HL-60 (cell line): ENCODE data around the gene TM4SF1.

Source experiments
- DNase-seq, 2 experiments: peaks; one replicate each; pipeline ENCODE4 v3.0.0-alpha.2; 2010 to 2020; ENCODE audit warnings: low read depth in 1 of 2, low spot score in 1 of 2
- H3K27ac ChIP-seq: fragments of 250-450 bp; sonication (Bioruptor Pico); replicated peaks from 2 replicates; pipeline ENCODE4 v1.5.1; 2020; ENCODE audit warnings: mild to moderate bottlenecking, moderate library complexity
- H3K27me3 ChIP-seq: fragments of 250-450 bp; sonication (Bioruptor Pico); 2 replicates; pipeline ENCODE4 v1.5.1; 2021; ENCODE audit warnings: mild to moderate bottlenecking, moderate library complexity; ENCODE audit not compliant: insufficient read depth, poor library complexity, severe bottlenecking
- H3K4me3 ChIP-seq: replicated peaks from 2 replicates; pipeline ENCODE4 v1.5.1; 2011; ENCODE audit warnings: mild to moderate bottlenecking, control low read depth, low read length; ENCODE audit not compliant: insufficient read depth
- CTCF ChIP-seq: IDR thresholded peaks from one replicate; pipeline ENCODE4 v1.5.1; 2011; ENCODE audit warnings: low read length, control low read depth, inconsistent platforms; ENCODE audit not compliant: insufficient read depth
- GABPA ChIP-seq: IDR thresholded peaks from 2 replicates; pipeline ENCODE4 v1.6.1; 2012; ENCODE audit warnings: low read depth
- POLR2AphosphoS5 ChIP-seq: IDR thresholded peaks from 2 replicates; pipeline ENCODE4 v1.6.1; 2012; ENCODE audit warnings: low read depth
- REST ChIP-seq: IDR thresholded peaks from 2 replicates; pipeline ENCODE4 v1.6.1; 2012; ENCODE audit warnings: low read depth; ENCODE audit not compliant: insufficient replicate concordance
- SPI1 ChIP-seq: IDR thresholded peaks from 2 replicates; pipeline ENCODE4 v1.6.1; 2012; ENCODE audit warnings: low read depth, mild to moderate bottlenecking, borderline replicate concordance

Gene TM4SF1

GRCh38 chr3:149386299-149386606 is 8.8 kb upstream of the TM4SF1 start:
- Histone ChIP-seq H3K4me3 (no peak overlapping the region), H3K27ac (no peak overlapping the region), H3K27me3 (no peaks in the 10 kb centered on the region)
- no peak for TF ChIP-seq CTCF
- TF ChIP-seq SPI1: no peak
- TF ChIP-seq POLR2AphosphoS5: no peak
- no peak for TF ChIP-seq REST
- no peak for TF ChIP-seq GABPA
- no peak for DNase-seq

GRCh38 chr3:149385617-149386298 is 8.3 kb upstream of the TM4SF1 start:
- no peak for DNase-seq
- no peak overlapping the region for H3K27ac ChIP-seq
- TF ChIP-seq POLR2AphosphoS5 (no peak), CTCF (no peak), REST (no peak), SPI1 (no peak), GABPA (no peak)
- H3K4me3 ChIP-seq: no peak overlapping the region
- H3K27me3 ChIP-seq: no peaks in the 10 kb centered on the region

GRCh38 chr3:149384911-149385321 is 7.5 kb upstream of the TM4SF1 start:
- H3K27ac ChIP-seq: no peak overlapping the region
- no peaks in the 10 kb centered on the region for H3K27me3 ChIP-seq
- no peak for DNase-seq
- no peak for TF ChIP-seq SPI1
- H3K4me3 ChIP-seq: no peak overlapping the region

GRCh38 chr3:149384167-149384566 is 6.7 kb upstream of the TM4SF1 start:
- Histone ChIP-seq H3K27ac (no peak overlapping the region), H3K4me3 (no peak overlapping the region), H3K27me3 (no peaks in the 10 kb centered on the region)
- TF ChIP-seq CTCF (no peak), SPI1 (no peak), GABPA (no peak), POLR2AphosphoS5 (no peak), REST (no peak)
- no peak for DNase-seq
